ENCODE data around the gene LSM14B. TPM values are rescaled to one million over a fixed set of nuclear protein-coding genes. Genes with fewer than 3 reads are reported as not detected.

LSM14B gene
- total and polyA plus RNA-seq, 7 donors, result 26.4 to 67.0 (median 54.2) TPM

DNA sequence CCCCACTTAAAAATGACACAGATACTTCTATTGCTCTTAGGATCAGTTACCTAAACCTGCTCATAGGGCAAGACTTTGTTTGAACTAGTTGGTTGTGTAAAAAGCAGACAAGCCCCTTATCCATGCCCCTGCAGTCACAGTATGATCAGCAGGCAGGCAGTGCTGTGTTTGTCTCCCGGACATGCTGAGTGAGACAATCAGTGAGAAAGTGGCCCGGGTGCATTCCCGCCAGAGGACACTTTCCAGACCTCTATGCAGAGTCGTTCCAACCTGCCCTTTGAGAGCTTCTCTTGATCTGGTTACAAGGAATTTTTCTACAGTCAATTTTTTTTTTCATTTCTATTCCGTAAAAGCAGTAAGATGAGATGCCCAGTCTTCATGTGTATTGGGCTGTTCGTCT is 6.2 kb downstream of the LSM14B start:
- intact Hi-C loops (cut with DNase I), result no loop called here
- no peak overlapping the region for H3K27ac ChIP-seq
- no peaks in the 10 kb centered on the region for H3K9me3 ChIP-seq
- peaks cover 53% of the 10 kb centered on the region for H3K4me1 ChIP-seq
- DNase-seq, result no peak
- WGBS, 3 donors, result 52 to 81% (median 71%) methylated on average over 6 of the region's 6 CpGs
- TF ChIP-seq CTCF (IDR thresholded peaks at IDR 0.05), result no peak
- ATAC-seq, result no peak
- no peak overlapping the region for H3K4me3 ChIP-seq
- H3K36me3 ChIP-seq (ENCODE audit: insufficient read depth in 1 of 2, low read depth in 1 of 2), result peaks cover 16 to 94% of the 10 kb centered on the region in 2 donors
- H3K27me3 ChIP-seq (ENCODE audit: insufficient read depth in 3 of 3, low read length in 2 of 3), result no peaks in the 10 kb centered on the region

- Histone ChIP-seq H3K27me3 (ENCODE audit: insufficient read depth in 3 of 3, low read length in 2 of 3) (no peaks in the 10 kb centered on the region), H3K4me3 (no peak overlapping the region), H3K36me3 (ENCODE audit: insufficient read depth in 1 of 2, low read depth in 1 of 2) (peaks cover 16 to 99% of the 10 kb centered on the region in 2 donors), H3K27ac (no peak overlapping the region), H3K4me1 (peaks cover 53% of the 10 kb centered on the region), H3K9me3 (no peaks in the 10 kb centered on the region)
- 84 to 90% (median 86%) methylated on average over 20 of the region's 20 CpGs for WGBS, 3 donors
- DNase-seq, result no peak
- TF ChIP-seq CTCF (IDR thresholded peaks at IDR 0.05), result no peak
- no peak for ATAC-seq
- intact Hi-C loops (cut with DNase I), result no loop called here
Measured at GRCh38 chr20:62129731-62130531, 7.7 kb downstream of the LSM14B start.

GRCh38 chr20:62131560-62132320 is 9.5 kb downstream of the LSM14B start:
- no peak for DNase-seq
- 77 to 86% (median 80%) methylated on average over 25 of the region's 25 CpGs for WGBS, 3 donors
- H3K9me3 ChIP-seq, result no peaks in the 10 kb centered on the region
- ATAC-seq, result no peak
- H3K4me1 ChIP-seq, result peaks cover 53% of the 10 kb centered on the region
- H3K36me3 ChIP-seq (ENCODE audit: insufficient read depth in 1 of 2, low read depth in 1 of 2), result peaks cover 9 to 99% of the 10 kb centered on the region in 2 donors
- peak overlapping the region; percentile 67 for H3K27ac ChIP-seq
- intact Hi-C loops (cut with DNase I), result no loop called here
- TF ChIP-seq CTCF (IDR thresholded peaks at IDR 0.05), result no peak
- no peak overlapping the region for H3K4me3 ChIP-seq
- H3K27me3 ChIP-seq (ENCODE audit: insufficient read depth in 3 of 3, low read length in 2 of 3), result no peaks in the 10 kb centered on the region

DNA sequence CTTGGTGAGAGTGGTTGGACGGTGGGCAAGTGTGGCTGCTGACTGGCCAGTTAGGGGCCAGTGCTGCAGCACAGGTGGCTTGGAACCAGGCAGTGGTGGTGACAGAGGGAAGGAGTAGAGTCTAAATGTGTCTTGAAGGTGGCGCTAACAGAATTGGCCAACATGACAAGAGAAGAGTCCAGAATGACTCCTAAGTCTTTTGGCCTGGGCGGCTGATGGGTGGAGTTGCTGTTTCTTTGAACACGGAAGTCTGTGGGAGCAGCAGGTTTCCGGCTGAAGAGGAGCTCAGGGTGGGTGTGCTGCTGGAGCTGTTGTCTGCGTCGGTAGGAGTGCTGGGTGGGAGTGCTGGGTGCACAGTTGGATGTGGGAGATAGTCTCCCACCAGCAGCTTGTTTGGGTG is 10.1 kb downstream of the LSM14B start:
- intact Hi-C loops (cut with DNase I), result no loop called here
- 55 to 70% (median 66%) methylated on average over 7 of the region's 7 CpGs for WGBS, 3 donors
- peaks cover 12 to 99% of the 10 kb centered on the region in 2 donors for H3K36me3 ChIP-seq (ENCODE audit: insufficient read depth in 1 of 2, low read depth in 1 of 2)
- no peaks in the 10 kb centered on the region for H3K27me3 ChIP-seq (ENCODE audit: insufficient read depth in 3 of 3, low read length in 2 of 3)
- peak overlapping the region; percentile 22 for H3K4me3 ChIP-seq
- TF ChIP-seq CTCF (IDR thresholded peaks at IDR 0.05), result no peak
- ATAC-seq (peak; percentile 39 to 68 (median 53)), DNase-seq (peak; percentile 56 to 62)
- peak overlapping the region; percentile 67 for H3K27ac ChIP-seq
- H3K4me1 ChIP-seq, result peaks cover 46% of the 10 kb centered on the region
- H3K9me3 ChIP-seq, result no peaks in the 10 kb centered on the region
